ENCODE results near the gene LYPLA2. TPM values are rescaled to one million over a fixed set of nuclear protein-coding genes. Genes with fewer than 3 reads are reported as not detected.
"Not testable (repeated sequence)": the region's sequence is repeated elsewhere in the genome, so short reads cannot be mapped to it uniquely, and the experiment has no call there.

The LYPLA2 gene
- total and polyA plus RNA-seq, 12 donors, result 22.0 to 54.5 (median 27.0) TPM

DNA sequence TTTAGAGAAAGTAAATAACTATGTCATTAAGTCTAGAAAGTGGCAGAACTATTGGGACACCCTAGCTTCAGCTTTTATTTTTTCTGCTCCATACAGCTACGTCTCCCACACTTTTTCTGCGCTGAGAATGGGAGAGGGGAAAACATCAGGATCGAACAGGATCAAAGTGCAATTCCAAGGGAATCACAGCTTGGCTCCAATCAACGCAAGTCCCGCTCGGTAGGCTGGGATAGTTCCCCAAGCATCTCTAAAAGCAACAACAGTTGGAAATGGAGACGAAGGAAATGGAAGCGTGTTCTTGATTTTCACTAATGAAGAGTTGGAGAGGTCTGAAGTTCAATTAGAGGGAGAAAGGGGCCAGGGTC lies 33.7 kb downstream of the LYPLA2 start:
- Histone ChIP-seq H3K27me3 (no peaks in the 10 kb centered on the region), H3K36me3 (peaks cover 0 to 8% (median 0%) of the 10 kb centered on the region in 9 donors), H3K4me1 (peaks cover 2 to 22% (median 14%) of the 10 kb centered on the region in 9 donors), H3K27ac (peak overlapping the region; percentile 87 to 99 (median 96)), H3K9me3 (no peaks in the 10 kb centered on the region), H3K4me3 (peak overlapping the region; percentile 74 to 99 (median 92))
- peak in 1 of 8 donors; percentile 4 for ATAC-seq
- intact Hi-C loops (cut with DNase I), result loop anchor here in 3 of 10 donors (5.0 to 10.0 kb wide), 2 partner anchors 43 to 200 kb away; partner anchors contain the start of gene FUCA1 (in 2 of the 3)
- TF ChIP-seq, protein P1, sequence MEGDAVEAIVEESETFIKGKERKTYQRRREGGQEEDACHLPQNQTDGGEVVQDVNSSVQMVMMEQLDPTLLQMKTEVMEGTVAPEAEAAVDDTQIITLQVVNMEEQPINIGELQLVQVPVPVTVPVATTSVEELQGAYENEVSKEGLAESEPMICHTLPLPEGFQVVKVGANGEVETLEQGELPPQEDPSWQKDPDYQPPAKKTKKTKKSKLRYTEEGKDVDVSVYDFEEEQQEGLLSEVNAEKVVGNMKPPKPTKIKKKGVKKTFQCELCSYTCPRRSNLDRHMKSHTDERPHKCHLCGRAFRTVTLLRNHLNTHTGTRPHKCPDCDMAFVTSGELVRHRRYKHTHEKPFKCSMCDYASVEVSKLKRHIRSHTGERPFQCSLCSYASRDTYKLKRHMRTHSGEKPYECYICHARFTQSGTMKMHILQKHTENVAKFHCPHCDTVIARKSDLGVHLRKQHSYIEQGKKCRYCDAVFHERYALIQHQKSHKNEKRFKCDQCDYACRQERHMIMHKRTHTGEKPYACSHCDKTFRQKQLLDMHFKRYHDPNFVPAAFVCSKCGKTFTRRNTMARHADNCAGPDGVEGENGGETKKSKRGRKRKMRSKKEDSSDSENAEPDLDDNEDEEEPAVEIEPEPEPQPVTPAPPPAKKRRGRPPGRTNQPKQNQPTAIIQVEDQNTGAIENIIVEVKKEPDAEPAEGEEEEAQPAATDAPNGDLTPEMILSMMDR (IDR thresholded peaks at IDR 0.05), result no peak
- DNase-seq, result no peak
- 1 to 3% methylated on average over 8 of the region's 8 CpGs for WGBS, 2 donors

DNA sequence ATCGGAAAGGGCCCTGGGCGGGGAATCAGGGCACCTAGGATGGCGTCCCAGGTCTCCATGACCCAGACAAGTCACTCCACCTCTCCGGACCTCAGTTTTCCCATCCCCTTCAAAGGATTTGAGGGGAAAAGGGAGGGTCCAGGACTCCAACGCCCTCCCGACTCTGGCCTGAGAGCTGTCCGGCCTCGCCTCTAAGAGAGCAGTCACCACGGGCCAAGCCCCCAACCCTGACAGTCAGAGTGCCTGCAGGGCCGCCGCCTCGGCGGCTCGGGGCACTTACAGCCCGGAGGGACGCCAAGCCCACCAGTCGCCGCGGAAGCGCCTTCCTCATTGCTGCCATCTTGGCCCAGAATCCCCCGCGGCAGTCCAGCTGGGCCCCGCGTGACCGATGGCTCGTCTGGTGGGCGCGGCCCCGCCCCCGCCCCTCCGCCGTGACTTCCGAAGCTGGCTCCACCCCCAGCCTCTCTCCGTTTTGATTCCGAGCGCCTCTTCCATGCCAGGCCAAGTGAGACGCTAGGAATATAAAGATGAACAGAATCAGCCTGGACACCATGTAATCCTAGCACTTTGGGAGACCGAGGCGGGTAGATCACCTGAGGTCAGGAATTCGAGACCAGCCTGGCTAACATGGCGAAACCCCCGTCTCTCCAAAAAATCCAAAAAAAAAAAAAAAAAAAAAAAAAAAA lies 34.3 kb downstream of the LYPLA2 start, which contains the start of gene HMGCL:
Gene HMGCL, minus strand, starts transcription at position 354 of the 686 bp plus-strand sequence. Its CDS starts 14 bp downstream, at position 340.
- TF ChIP-seq, protein P1 (IDR thresholded peaks at IDR 0.05), result no peak
- WGBS, 2 donors, result 1% methylated on average over 41 to 42 of the region's 42 CpGs
- intact Hi-C loops (cut with DNase I), result loop anchor here in 2 of 10 donors (5.0 to 10.0 kb wide), 2 partner anchors 42 to 200 kb away; partner anchors contain the start of gene FUCA1 (in 1 of the 2)

DNA sequence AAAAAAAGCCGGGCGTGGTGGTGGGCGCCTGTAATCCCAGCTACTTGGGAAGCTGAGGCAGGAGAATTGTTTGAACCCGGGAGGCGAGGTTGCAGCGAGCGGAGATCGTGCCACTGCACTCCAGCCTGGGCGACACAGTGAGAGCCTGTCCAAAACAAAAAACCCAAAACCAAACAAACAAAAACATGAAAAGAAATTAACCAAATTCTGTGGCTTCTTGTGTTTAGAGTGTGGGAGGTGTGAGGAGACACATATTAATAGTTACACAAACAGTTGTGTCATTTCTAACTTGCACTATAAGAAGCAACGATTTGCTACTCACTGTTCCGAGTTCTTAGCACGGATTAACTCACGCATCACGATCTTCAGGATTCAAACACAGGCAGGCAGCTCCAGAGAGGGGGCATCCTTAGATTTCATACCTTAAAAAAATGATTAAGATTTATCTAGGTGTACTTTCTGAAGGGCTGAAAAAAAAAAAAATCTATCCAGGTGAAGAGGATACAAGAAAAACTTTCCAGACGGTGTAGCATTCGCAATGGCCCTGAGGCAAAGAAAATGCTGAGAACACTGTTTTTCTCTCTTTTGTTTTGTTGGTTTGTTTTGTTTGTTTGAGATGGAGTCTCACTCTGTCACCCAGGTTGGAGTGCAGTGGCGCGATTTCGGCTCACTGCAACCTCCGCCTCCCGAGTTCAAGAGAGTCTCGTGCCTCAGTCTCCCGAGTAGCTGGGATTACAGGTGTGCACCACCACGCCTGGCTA lies 35.0 kb downstream of the LYPLA2 start:
- Histone ChIP-seq H3K4me1 (peaks cover 2 to 22% (median 14%) of the 10 kb centered on the region in 9 donors), H3K9me3 (no peaks in the 10 kb centered on the region), H3K27ac (peak overlapping the region; percentile 87 to 99 (median 96)), H3K27me3 (no peaks in the 10 kb centered on the region), H3K36me3 (no peaks in the 10 kb centered on the region), H3K4me3 (peak overlapping the region; percentile 74 to 99 (median 92))
- TF ChIP-seq, protein P1 (IDR thresholded peaks at IDR 0.05), result no peak
- peak in 2 of 8 donors; percentile 10 to 21 for ATAC-seq
- no peak for DNase-seq
- intact Hi-C loops (cut with DNase I), result loop anchor here in 2 of 10 donors (5.0 to 10.0 kb wide), 2 partner anchors 41 to 199 kb away; partner anchors contain the start of gene FUCA1 (in 1 of the 2)
- 69 to 70% methylated on average over 23 to 24 of the region's 24 CpGs for WGBS, 2 donors

More for the DNA sequence above, 34.3 kb downstream of the LYPLA2 start, which contains the start of gene HMGCL:
- H3K4me1 ChIP-seq, result peaks cover 2 to 22% (median 14%) of the 10 kb centered on the region in 9 donors
- H3K27me3 ChIP-seq, result no peaks in the 10 kb centered on the region
- peak within 1 kb of the TSS; percentile 87 to 99 (median 96) for H3K27ac ChIP-seq
- DNase-seq (peak; percentile 90 to 93), ATAC-seq (peak; percentile 98 to 100 (median 99))
- H3K9me3 ChIP-seq, result no peaks in the 10 kb centered on the region
- H3K36me3 ChIP-seq, result peaks cover 0 to 3% (median 0%) of the 10 kb centered on the region in 9 donors
- H3K4me3 ChIP-seq, result peak within 1 kb of the TSS; percentile 74 to 99 (median 92)

DNA sequence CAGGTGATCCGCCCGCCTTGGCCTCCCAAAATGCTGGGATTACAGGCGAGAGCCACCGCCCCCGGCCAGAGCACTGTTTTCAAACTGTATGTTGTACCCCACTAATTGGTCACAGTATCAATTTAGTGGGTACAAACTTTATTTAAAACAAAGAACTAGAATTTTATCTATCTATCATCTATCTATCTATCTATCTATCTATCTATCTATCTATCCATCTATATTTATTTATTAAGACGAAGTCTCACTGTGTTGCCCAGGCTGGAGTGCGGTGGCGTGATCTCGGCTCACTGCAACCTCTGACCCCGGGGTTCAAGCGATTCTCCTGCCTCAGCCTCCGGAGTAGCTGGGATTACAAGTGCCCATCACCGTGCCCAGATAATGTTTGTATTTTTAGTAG lies 35.6 kb downstream of the LYPLA2 start:
- peaks cover 2 to 22% (median 14%) of the 10 kb centered on the region in 9 donors for H3K4me1 ChIP-seq
- intact Hi-C loops (cut with DNase I), result loop anchor here in 2 of 10 donors (5.0 to 10.0 kb wide), 2 partner anchors 41 to 198 kb away; partner anchors contain the start of gene FUCA1 (in 1 of the 2)
- not testable (repeated sequence) for H3K27ac ChIP-seq, H3K4me3 ChIP-seq, H3K9me3 ChIP-seq, DNase-seq, H3K36me3 ChIP-seq, ATAC-seq, H3K27me3 ChIP-seq
- WGBS, 2 donors, result 97% methylated on average over 13 of the region's 13 CpGs
